ENCODE data around the gene SPATS2.
A peak's percentile ranks its signal among the peaks of the same experiment; 100 is the strongest.

The SPATS2 gene

GRCh38 chr12:49336645-49337584 is 30.3 kb upstream of the SPATS2 start, which contains the start of gene C1QL4:
Gene C1QL4 (minus strand): TSS chr12:49337188. CDS start chr12:49336477, 711 bp downstream.
- no peak for FAIRE-seq

GRCh38 chr12:49338830-49339463 is 28.3 kb upstream of the SPATS2 start:
- FAIRE-seq = no peak

- no peak for FAIRE-seq
Measured at GRCh38 chr12:49339464-49339861, 27.8 kb upstream of the SPATS2 start.

- no peak for FAIRE-seq
Measured at GRCh38 chr12:49340095-49340870, 27.0 kb upstream of the SPATS2 start.

- FAIRE-seq = peak; percentile 48
Measured at GRCh38 chr12:49340971-49341776, 26.1 kb upstream of the SPATS2 start.

- no peak for FAIRE-seq
Measured at GRCh38 chr12:49341777-49342065, 25.5 kb upstream of the SPATS2 start.

GRCh38 chr12:49342066-49342913 is 25.0 kb upstream of the SPATS2 start:
- peak; percentile 93 for FAIRE-seq

GRCh38 chr12:49342914-49343731 is 24.1 kb upstream of the SPATS2 start:
- FAIRE-seq = peak; percentile 21

GRCh38 chr12:49344486-49345050 is 22.7 kb upstream of the SPATS2 start:
- no peak for FAIRE-seq

GRCh38 chr12:49345051-49345824 is 22.0 kb upstream of the SPATS2 start:
- FAIRE-seq = no peak

- FAIRE-seq = no peak
Measured at GRCh38 chr12:49345825-49346658, 21.2 kb upstream of the SPATS2 start.

GRCh38 chr12:49346659-49347310 is 20.5 kb upstream of the SPATS2 start, which contains the start of gene DNAJC22:
Gene DNAJC22 (plus strand): TSS chr12:49346888. CDS start chr12:49348873, 1,985 bp downstream.
- FAIRE-seq = no peak

- no peak for FAIRE-seq
Measured at GRCh38 chr12:49347311-49348193, 19.7 kb upstream of the SPATS2 start.

- FAIRE-seq = no peak
Measured at GRCh38 chr12:49348781-49349180, 18.5 kb upstream of the SPATS2 start.

GRCh38 chr12:49349266-49349665 is 18.0 kb upstream of the SPATS2 start:
- FAIRE-seq = no peak

- no peak for FAIRE-seq
Measured at GRCh38 chr12:49352351-49352750, 14.9 kb upstream of the SPATS2 start.

GRCh38 chr12:49355913-49356312 is 11.3 kb upstream of the SPATS2 start:
- FAIRE-seq = no peak

Data from G401.6 (cell line).